PC-3 (cell line): ENCODE data around the gene HOXC5. TPM values are rescaled to one million over a fixed set of nuclear protein-coding genes. Genes with fewer than 3 reads are reported as not detected.

Experiments
- ATAC-seq: fragments of 200-7000 bp; cut with Tn5 transposase; 2 replicates; pipeline ENCODE4 v1.9.1; 2020; ENCODE audit warnings: mild to moderate bottlenecking, moderate library complexity
- BruUV-seq: library from RNA; stranded (reverse); fragments of 400-500 nt; replicated peaks from 2 replicates; lab custom pipeline; 2021; lab: Mats Ljungman, UMichigan
- CTCF ChIA-PET: fragments of 300-600 bp; sonication (Branson Sonifier 250); formaldehyde crosslinking; loops from one replicate; lab custom pipeline; 2022; ENCODE audit warnings: antibody characterized with exemption; lab: Charles Lee
- POLR2A ChIA-PET: fragments of 300-600 bp; sonication (Branson Sonifier 250); formaldehyde crosslinking; loops from one replicate; lab custom pipeline; 2022; ENCODE audit warnings: antibody characterized with exemption; ENCODE audit not compliant: unreplicated experiment; lab: Charles Lee
- DNase-seq: peaks from one replicate; pipeline ENCODE4 v3.0.0-alpha.2; 2015
- H2AFZ ChIP-seq: fragments of 300-600 bp; sonication (generic); 2 replicates; pipeline ENCODE4 v1.6.0; 2016; ENCODE audit warnings: antibody characterized with exemption, low read length
- H3F3A ChIP-seq: fragments of 300-600 bp; sonication (generic); one replicate; pipeline ENCODE4 v1.6.0; 2017; ENCODE audit warnings: antibody characterized with exemption, low read length, control low read depth, mild to moderate bottlenecking; ENCODE audit not compliant: unreplicated experiment
- H3K27ac ChIP-seq: fragments of 300-600 bp; sonication (generic); 2 replicates; pipeline ENCODE4 v1.5.1; 2016; ENCODE audit warnings: mild to moderate bottlenecking, low read length
- H3K27me3 ChIP-seq: fragments of 300-600 bp; sonication (generic); 2 replicates; pipeline ENCODE4 v1.6.1; 2016; ENCODE audit warnings: low read length, mixed read lengths
- H3K36me3 ChIP-seq: fragments of 300-600 bp; sonication (generic); 2 replicates; pipeline ENCODE4 v1.6.1; 2016; ENCODE audit warnings: low read depth, mixed run types, low read length, mixed read lengths
- H3K4me1 ChIP-seq: fragments of 300-600 bp; sonication (generic); 2 replicates; pipeline ENCODE4 v1.5.1; 2016; ENCODE audit warnings: low read length; ENCODE audit not compliant: insufficient read depth
- H3K4me2 ChIP-seq: fragments of 300-600 bp; sonication (generic); 2 replicates; pipeline ENCODE4 v1.6.0; 2016; ENCODE audit warnings: low read length
- H3K4me3 ChIP-seq: fragments of 300-600 bp; sonication (generic); 2 replicates; pipeline ENCODE4 v1.5.1; 2016; ENCODE audit warnings: mild to moderate bottlenecking, low read length, mixed read lengths
- H3K79me2 ChIP-seq: fragments of 300-600 bp; sonication (generic); 2 replicates; pipeline ENCODE4 v1.6.1; 2017; ENCODE audit warnings: low read length, mixed read lengths
- H3K9ac ChIP-seq: fragments of 300-600 bp; sonication (generic); 2 replicates; pipeline ENCODE4 v1.6.0; 2016; ENCODE audit warnings: mild to moderate bottlenecking, low read length
- H3K9me2 ChIP-seq: fragments of 300-600 bp; sonication (generic); replicated peaks from 2 replicates; pipeline ENCODE4 v1.6.1; 2016; ENCODE audit warnings: mixed run types, low read length, mixed read lengths
- H3K9me3 ChIP-seq: fragments of 300-600 bp; sonication (generic); 2 replicates; pipeline ENCODE4 v1.6.1; 2016; ENCODE audit warnings: low read length, mixed read lengths
- H4K20me1 ChIP-seq: fragments of 300-600 bp; sonication (generic); 2 replicates; pipeline ENCODE4 v1.6.1; 2016; ENCODE audit warnings: low read length, mixed read lengths
- EZH2 ChIP-seq: fragments of 300-600 bp; sonication (generic); IDR thresholded peaks from one replicate; pipeline ENCODE4 v1.6.1; 2017; ENCODE audit warnings: antibody characterized with exemption, mild to moderate bottlenecking, low read length; ENCODE audit not compliant: unreplicated experiment
- EZH2phosphoT487 ChIP-seq: fragments of 300-600 bp; sonication (generic); IDR thresholded peaks from 2 replicates; pipeline ENCODE4 v1.6.1; 2018; ENCODE audit warnings: mild to moderate bottlenecking, antibody characterized with exemption, low read length, borderline replicate concordance
- intact Hi-C: fragments of 100-400 bp; cut with micrococcal nuclease; formaldehyde crosslinking; loops from 2 replicates; pipeline ENCODE4 v1.9.0; 2023
- total RNA-seq: library from RNA; depleted of rRNA; stranded (reverse); fragments of >200 nt; gene quantifications from 2 replicates; pipeline ENCODE4 v1.2.3, GENCODE V29; 2014
- TF ChIP-seq, protein P1 (sequence below): fragments of 300-600 bp; sonication (generic); conservative IDR thresholded peaks from 2 replicates; pipeline ENCODE4 v1.5.1; 2017; ENCODE audit warnings: antibody characterized with exemption, low read depth, mild to moderate bottlenecking, low read length

The HOXC5 gene
- total RNA-seq, 1 experiment from 2014 or later: 0.26 TPM

DNA sequence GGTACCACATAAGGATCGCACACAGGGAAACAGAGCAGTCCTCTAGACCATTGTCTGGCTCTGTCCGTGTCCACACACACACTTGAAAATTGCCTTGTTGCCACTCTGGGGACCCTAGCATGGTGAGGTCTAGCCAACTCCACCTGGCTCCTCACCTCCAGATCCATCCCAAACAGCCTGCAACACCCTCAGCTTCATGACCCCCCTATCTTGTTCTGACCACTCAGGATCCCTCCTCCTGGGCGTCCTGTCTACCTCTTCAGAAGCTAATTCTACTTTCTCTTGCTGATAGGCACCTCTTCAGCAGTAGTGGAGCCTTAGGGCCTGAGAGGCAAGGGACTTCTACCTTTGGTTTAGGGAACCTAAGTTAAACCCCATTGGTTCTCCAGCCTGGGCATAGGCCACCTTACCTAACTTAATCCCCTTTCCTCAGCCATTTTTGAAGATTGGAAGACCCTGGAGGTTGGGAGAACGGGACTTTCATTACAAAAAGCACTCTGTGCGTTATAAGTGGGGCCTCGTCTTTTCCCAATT is 697 bp upstream of the HOXC5 start:
- Histone ChIP-seq H3K4me2 (no peak overlapping the region), H4K20me1 (no peaks in the 10 kb centered on the region), H3K27ac (no peak overlapping the region), H3K36me3 (no peaks in the 10 kb centered on the region), H3K9ac (no peak overlapping the region), H3F3A (no peaks in the 10 kb centered on the region), H2AFZ (no peak overlapping the region), H3K4me3 (no peak overlapping the region), H3K9me2 (no peaks in the 10 kb centered on the region), H3K4me1 (peaks cover 19% of the 10 kb centered on the region), H3K79me2 (peaks cover 15% of the 10 kb centered on the region), H3K9me3 (no peaks in the 10 kb centered on the region), H3K27me3 (no peaks in the 10 kb centered on the region)
- intact Hi-C loops: loop anchor here (1.0 to 2.0 kb wide), 2 partner anchors 103 to 159 kb away; no protein-coding TSS in a partner anchor
- no peak for DNase-seq
- ChIA-PET POLR2A (interaction anchor here (0.7 kb wide), 1 partner anchor 15 kb away, joined by 8 read pairs; no protein-coding TSS in a partner anchor), CTCF (interaction anchor here (0.5 to 2.3 kb wide), 20 partner anchors 11 to 1849 kb away, joined by 3 to 36 read pairs (median 6); partner anchors contain the start of genes HOXC10, HOXC8 and SMUG1)
- TF ChIP-seq, protein P1, sequence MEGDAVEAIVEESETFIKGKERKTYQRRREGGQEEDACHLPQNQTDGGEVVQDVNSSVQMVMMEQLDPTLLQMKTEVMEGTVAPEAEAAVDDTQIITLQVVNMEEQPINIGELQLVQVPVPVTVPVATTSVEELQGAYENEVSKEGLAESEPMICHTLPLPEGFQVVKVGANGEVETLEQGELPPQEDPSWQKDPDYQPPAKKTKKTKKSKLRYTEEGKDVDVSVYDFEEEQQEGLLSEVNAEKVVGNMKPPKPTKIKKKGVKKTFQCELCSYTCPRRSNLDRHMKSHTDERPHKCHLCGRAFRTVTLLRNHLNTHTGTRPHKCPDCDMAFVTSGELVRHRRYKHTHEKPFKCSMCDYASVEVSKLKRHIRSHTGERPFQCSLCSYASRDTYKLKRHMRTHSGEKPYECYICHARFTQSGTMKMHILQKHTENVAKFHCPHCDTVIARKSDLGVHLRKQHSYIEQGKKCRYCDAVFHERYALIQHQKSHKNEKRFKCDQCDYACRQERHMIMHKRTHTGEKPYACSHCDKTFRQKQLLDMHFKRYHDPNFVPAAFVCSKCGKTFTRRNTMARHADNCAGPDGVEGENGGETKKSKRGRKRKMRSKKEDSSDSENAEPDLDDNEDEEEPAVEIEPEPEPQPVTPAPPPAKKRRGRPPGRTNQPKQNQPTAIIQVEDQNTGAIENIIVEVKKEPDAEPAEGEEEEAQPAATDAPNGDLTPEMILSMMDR: no peak
- TF ChIP-seq EZH2 (no peak), EZH2phosphoT487 (no peak)
- BruUV-seq: no TSS peak
- ATAC-seq: no peak

DNA sequence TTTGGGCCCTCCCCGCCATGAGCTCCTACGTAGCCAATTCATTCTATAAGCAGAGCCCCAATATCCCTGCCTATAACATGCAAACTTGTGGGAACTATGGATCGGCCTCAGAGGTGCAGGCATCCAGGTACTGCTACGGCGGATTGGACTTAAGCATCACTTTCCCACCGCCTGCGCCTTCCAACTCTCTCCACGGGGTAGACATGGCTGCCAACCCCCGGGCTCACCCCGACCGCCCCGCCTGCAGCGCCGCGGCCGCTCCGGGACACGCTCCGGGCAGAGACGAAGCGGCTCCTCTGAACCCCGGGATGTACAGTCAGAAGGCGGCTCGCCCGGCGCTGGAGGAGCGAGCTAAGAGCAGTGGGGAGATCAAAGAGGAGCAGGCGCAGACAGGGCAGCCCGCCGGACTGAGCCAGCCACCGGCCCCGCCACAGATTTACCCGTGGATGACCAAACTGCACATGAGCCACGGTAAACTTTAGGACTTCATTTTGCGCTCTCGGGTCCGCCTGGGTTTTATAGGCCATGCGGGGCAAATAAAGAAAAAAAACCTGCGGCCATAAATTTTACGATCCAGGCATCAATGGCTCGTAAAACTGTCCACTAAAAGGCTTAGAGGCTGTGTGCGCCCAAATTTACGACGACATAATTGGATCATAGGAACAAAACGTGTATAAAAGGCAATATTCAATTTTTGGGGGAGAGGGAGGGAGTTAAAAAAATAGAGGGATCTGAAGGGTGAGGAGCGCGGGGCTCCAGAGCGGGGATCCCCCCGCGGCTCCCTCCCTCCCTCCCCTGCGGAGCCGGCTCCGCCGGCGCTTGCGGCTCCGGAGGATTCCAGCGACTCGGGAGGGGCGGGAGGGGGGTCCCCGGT is 493 bp downstream of the HOXC5 start:
- Histone ChIP-seq H3K4me1 (peaks cover 18% of the 10 kb centered on the region), H3K4me2 (peak overlapping the region; percentile 85), H3K36me3 (no peaks in the 10 kb centered on the region), H3K4me3 (peak overlapping the region; percentile 70), H3F3A (no peaks in the 10 kb centered on the region), H2AFZ (peak overlapping the region; percentile 81), H3K9me3 (no peaks in the 10 kb centered on the region), H4K20me1 (no peaks in the 10 kb centered on the region), H3K27ac (no peak overlapping the region), H3K9me2 (no peaks in the 10 kb centered on the region), H3K27me3 (no peaks in the 10 kb centered on the region), H3K79me2 (peaks cover 8% of the 10 kb centered on the region), H3K9ac (peak overlapping the region; percentile 36)
- TF ChIP-seq EZH2phosphoT487 (peak; percentile 59; the same call in 1 of the 2 replicates), EZH2 (no peak)
- ChIA-PET CTCF (interaction anchor here (0.6 to 2.3 kb wide), 12 partner anchors 16 to 183 kb away, joined by 3 to 36 read pairs (median 5); partner anchors contain the start of genes HOXC10 and HOXC8), POLR2A (no interaction called here)
- ATAC-seq (peak; percentile 48), DNase-seq (peak; percentile 64)
- BruUV-seq: no TSS peak
- intact Hi-C loops: loop anchor here (2.0 kb wide), 1 partner anchor 101 kb away; no protein-coding TSS in a partner anchor

DNA sequence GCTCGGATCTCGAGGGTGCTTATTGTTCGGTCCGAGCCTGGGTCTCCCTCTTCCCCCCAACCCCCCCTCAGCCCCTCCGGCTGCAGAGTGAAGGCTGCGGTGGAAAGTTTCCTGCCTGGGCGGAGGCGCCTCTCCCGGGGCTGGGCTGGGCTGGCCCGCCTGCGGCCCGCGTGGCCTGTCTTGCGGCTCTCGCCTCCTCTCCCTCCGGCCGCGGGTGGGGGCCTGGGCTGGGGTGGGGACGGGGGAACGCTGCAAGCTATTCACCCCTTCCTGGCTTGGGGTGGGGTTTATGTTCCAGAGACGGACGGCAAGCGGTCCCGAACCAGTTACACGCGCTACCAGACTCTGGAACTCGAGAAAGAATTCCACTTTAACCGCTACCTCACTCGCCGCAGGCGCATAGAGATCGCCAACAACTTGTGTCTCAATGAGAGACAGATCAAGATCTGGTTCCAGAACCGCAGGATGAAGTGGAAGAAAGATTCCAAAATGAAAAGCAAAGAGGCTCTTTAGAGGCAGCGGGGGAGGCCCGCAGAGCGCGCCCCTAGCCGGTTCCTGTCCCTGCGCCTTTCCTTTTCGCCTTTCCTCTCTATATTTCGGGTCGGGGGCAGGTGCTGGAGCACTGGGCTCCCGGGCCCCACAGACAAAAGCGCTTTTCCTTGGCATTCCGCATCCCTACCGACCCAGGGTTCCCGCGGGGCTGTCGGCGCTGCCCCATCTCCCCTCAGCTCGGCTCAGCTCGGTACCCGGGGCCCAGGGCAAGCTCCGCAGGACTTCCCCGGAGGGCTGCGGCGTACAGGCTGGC is 1.3 kb downstream of the HOXC5 start:
- H3K9ac ChIP-seq: no peak overlapping the region
- H3K27ac ChIP-seq: no peak overlapping the region
- intact Hi-C loops: loop anchor here (2.0 kb wide), 1 partner anchor 101 kb away; no protein-coding TSS in a partner anchor
- peak overlapping the region; percentile 70 for H3K4me3 ChIP-seq
- H3K79me2 ChIP-seq: no peaks in the 10 kb centered on the region
- peak overlapping the region; percentile 85 for H3K4me2 ChIP-seq
- peaks cover 11% of the 10 kb centered on the region for H3K4me1 ChIP-seq
- no TSS peak for BruUV-seq
- H4K20me1 ChIP-seq: no peaks in the 10 kb centered on the region
- H3K27me3 ChIP-seq: no peaks in the 10 kb centered on the region
- DNase-seq (no peak), ATAC-seq (peak; percentile 25)
- POLR2A ChIA-PET: no interaction called here
- H3F3A ChIP-seq: no peaks in the 10 kb centered on the region
- no peak for TF ChIP-seq EZH2phosphoT487
- no peak for TF ChIP-seq EZH2
- TF ChIP-seq, protein P1: no peak
- no peaks in the 10 kb centered on the region for H3K9me3 ChIP-seq
- no peaks in the 10 kb centered on the region for H3K36me3 ChIP-seq
- H3K9me2 ChIP-seq: no peaks in the 10 kb centered on the region
- CTCF ChIA-PET: no interaction called here
- H2AFZ ChIP-seq: peak overlapping the region; percentile 81
